Endothelial cell of umbilical vein (primary cell): Measurements from ENCODE around the gene VGLL3. TPM values are rescaled to one million over a fixed set of nuclear protein-coding genes. Genes with fewer than 3 reads are reported as not detected.

ENCODE experiments used
- BruUV-seq: library from RNA; stranded (reverse); fragments of 400-500 nt; replicated peaks from 2 replicates; lab custom pipeline; 2021; lab: Mats Ljungman, UMichigan
- CTCF ChIA-PET: fragments of 300-600, 350-600 bp; sonication (Branson Sonifier 250); formaldehyde crosslinking; loops from one replicate; lab custom pipeline; 2021; ENCODE audit warnings: antibody characterized with exemption, inconsistent platforms; lab: Charles Lee
- POLR2A ChIA-PET: fragments of 300-600, 350-600 bp; sonication (Branson Sonifier 250); formaldehyde crosslinking; loops from one replicate; lab custom pipeline; 2021; ENCODE audit warnings: antibody characterized with exemption, inconsistent platforms; lab: Charles Lee
- DNase-seq: peaks from one replicate; pipeline ENCODE4 v3.0.0-alpha.2; 2011; ENCODE audit warnings: low read depth, low spot score
- FAIRE-seq: peaks from 2 replicates; lab custom pipeline; 2011; peaks lifted over from hg19 to GRCh38; lab: Jason Lieb, UNC
- H2AFZ ChIP-seq: 2 replicates; pipeline ENCODE4 v1.6.0; 2012; ENCODE audit warnings: low read depth, low read length, control low read depth, inconsistent platforms
- H3K27ac ChIP-seq: 2 replicates; pipeline ENCODE4 v1.5.1; 2011; ENCODE audit warnings: low read depth, mild to moderate bottlenecking, control low read depth, low read length, moderate library complexity; ENCODE audit not compliant: insufficient read depth
- H3K27me3 ChIP-seq, 2 experiments: 2 replicates each; pipeline versions ENCODE4 v1.6.0 to v1.6.1; 2011; ENCODE audit warnings: low read length in 2 of 2, mixed read lengths in 1 of 2; ENCODE audit not compliant: control insufficient read depth in 2 of 2, insufficient read depth in 2 of 2
- H3K36me3 ChIP-seq, 2 experiments: 2 replicates in 1 of 2; 3 replicates in 1 of 2; pipeline ENCODE4 v1.5.1; 2011; ENCODE audit warnings: low read length in 2 of 2, mild to moderate bottlenecking in 1 of 2, moderate library complexity in 1 of 2; ENCODE audit not compliant: control insufficient read depth in 2 of 2, insufficient read depth in 2 of 2; ENCODE audit errors: extremely low read depth in 1 of 2
- H3K4me1 ChIP-seq: 3 replicates; pipeline ENCODE4 v1.5.1; 2011; ENCODE audit warnings: mild to moderate bottlenecking, low read length; ENCODE audit not compliant: control insufficient read depth, insufficient read depth; ENCODE audit errors: extremely low read depth
- H3K4me2 ChIP-seq: 2 replicates; pipeline ENCODE4 v1.6.1; 2011; ENCODE audit warnings: low read length, control low read depth, mixed read lengths; ENCODE audit not compliant: insufficient read depth
- H3K4me3 ChIP-seq, 3 experiments: fragments of 200-600 bp in 1 of 3; sonication (generic), shearing (Covaris generic) in 1 of 3; replicated peaks in 1 of 3; 2 replicates each; pipeline ENCODE4 v1.5.1; 2011 to 2016; ENCODE audit warnings: control low read depth in 3 of 3, low read length in 3 of 3, mild to moderate bottlenecking in 2 of 3, inconsistent platforms in 1 of 3, low read depth in 1 of 3, moderate library complexity in 1 of 3; ENCODE audit not compliant: insufficient read depth in 1 of 3
- H3K79me2 ChIP-seq: 2 replicates; pipeline ENCODE4 v1.6.0; 2012; ENCODE audit warnings: low read length, inconsistent platforms; ENCODE audit not compliant: control insufficient read depth, insufficient read depth
- H3K9ac ChIP-seq: replicated peaks from 2 replicates; pipeline ENCODE3; 2011; ENCODE audit warnings: low read length, control low read depth; ENCODE audit not compliant: insufficient read depth; ENCODE audit errors: extremely low read depth
- H3K9me1 ChIP-seq: replicated peaks from 3 replicates; pipeline ENCODE4 v1.6.0; 2011; ENCODE audit warnings: mild to moderate bottlenecking, low read length; ENCODE audit not compliant: control insufficient read depth, insufficient read depth; ENCODE audit errors: extremely low read depth
- H3K9me3 ChIP-seq: replicated peaks from 2 replicates; pipeline ENCODE4 v1.5.1; 2012; ENCODE audit warnings: low read length, inconsistent platforms; ENCODE audit not compliant: control insufficient read depth, insufficient read depth
- H4K20me1 ChIP-seq: replicated peaks from 2 replicates; pipeline ENCODE3; 2011; ENCODE audit warnings: mild to moderate bottlenecking, low read length; ENCODE audit not compliant: control insufficient read depth, insufficient read depth; ENCODE audit errors: extremely low read depth
- EZH2 ChIP-seq: IDR thresholded peaks from 2 replicates; pipeline ENCODE4 v1.6.1; 2012; ENCODE audit warnings: borderline replicate concordance, low read depth, mild to moderate bottlenecking, moderate library complexity, low read length, inconsistent platforms; ENCODE audit not compliant: severe bottlenecking
- FOS ChIP-seq: IDR thresholded peaks from 2 replicates; pipeline ENCODE4 v1.6.1; 2011; ENCODE audit warnings: mild to moderate bottlenecking, low read length, moderate library complexity, borderline replicate concordance; ENCODE audit not compliant: insufficient read depth
- JUN ChIP-seq: IDR thresholded peaks from 2 replicates; pipeline ENCODE4 v1.6.1; 2011; ENCODE audit warnings: borderline replicate concordance, low read depth; ENCODE audit not compliant: insufficient read length, insufficient read depth
- POLR2A ChIP-seq: IDR thresholded peaks from 2 replicates; pipeline ENCODE4 v1.6.1; 2012; ENCODE audit warnings: low read depth, mild to moderate bottlenecking, control low read depth, low read length
- POLR2AphosphoS5 ChIP-seq: IDR thresholded peaks from 2 replicates; pipeline ENCODE4 v1.6.1; 2012; ENCODE audit warnings: low read depth, mild to moderate bottlenecking, control low read depth, low read length, moderate library complexity; ENCODE audit not compliant: insufficient read depth
- dilution Hi-C: fragments of 300-500 bp; cut with MboI; formaldehyde crosslinking; loops from one replicate; pipeline ENCODE4 v1.15.0; 2019; ENCODE audit warnings: low sequenced_read_pairs; ENCODE audit not compliant: extremely low pct_ligation_motif_present
- intact Hi-C: fragments of 100-400 bp; cut with micrococcal nuclease; formaldehyde crosslinking; loops from one replicate; pipeline ENCODE4 v1.10.0; 2022
- polyA plus RNA-seq, 4 experiments: library from polyadenylated mRNA; depleted of rRNA in 3 of 4; stranded (reverse) in 3 of 4; unstranded in 1 of 4; fragments of >200 nt; gene quantifications; 2 replicates each; pipeline versions ENCODE4 v1.2.1 to v1.2.3, GENCODE V29; 2011 to 2012; ENCODE audit warnings: missing spikeins in 1 of 4
- total RNA-seq: library from RNA; stranded (reverse); gene quantifications from 2 replicates; pipeline ENCODE4 v1.2.3, GENCODE V29; 2021
- TF ChIP-seq, protein P1 (sequence below), 2 donors: IDR thresholded peaks; 1 replicate in 1 of 2; 2 replicates in 1 of 2; pipeline ENCODE4 v1.5.1; 2011; ENCODE audit warnings: low read length in 2 of 2, mild to moderate bottlenecking in 2 of 2, moderate library complexity in 2 of 2, control low read depth in 1 of 2, inconsistent platforms in 1 of 2, low read depth in 1 of 2; ENCODE audit not compliant: insufficient read depth in 1 of 2; ENCODE audit errors: extremely low read depth in 1 of 2
- TF ChIP-seq, protein P2 (sequence below): IDR thresholded peaks from 2 replicates; pipeline ENCODE4 v1.6.1; 2011; ENCODE audit not compliant: insufficient read depth, insufficient read length

VGLL3 gene
- total and polyA plus RNA-seq, 2 donors (not counting 3 experiments of a cell fraction or from before 2014, with no cell fraction given) = 4.2 to 12.0 TPM

DNA sequence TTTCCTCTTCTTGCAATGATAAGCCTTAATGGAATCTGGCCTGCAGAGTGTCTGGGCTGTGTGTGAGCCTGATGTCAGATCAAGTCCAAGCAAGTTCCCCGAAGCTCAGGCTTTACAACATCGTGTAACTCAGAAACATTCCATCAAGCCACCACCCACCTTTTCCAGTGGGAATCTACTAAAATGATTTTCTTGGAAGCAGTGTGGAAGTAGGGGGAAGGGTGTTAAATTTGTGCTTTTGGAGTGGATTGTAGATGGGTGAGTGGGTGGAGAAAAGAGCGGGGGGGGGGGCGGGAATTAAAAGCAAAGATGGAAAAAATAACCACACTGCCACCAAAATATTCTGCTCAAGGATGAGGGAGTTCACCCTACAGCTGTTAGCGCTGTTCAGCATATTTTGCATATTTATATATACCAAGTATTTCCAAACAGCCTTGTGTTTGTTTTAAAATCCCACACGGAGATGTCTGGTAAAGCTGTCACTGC is 53.6 kb downstream of the VGLL3 start:
- dilution Hi-C loops = no loop called here
- H3K9me3 ChIP-seq = no peaks in the 10 kb centered on the region
- POLR2A ChIA-PET = no interaction called here
- FAIRE-seq (no peak), DNase-seq (no peak)
- no peaks in the 10 kb centered on the region for H3K9me1 ChIP-seq
- intact Hi-C loops = no loop called here
- H3K4me2 ChIP-seq = no peak overlapping the region
- CTCF ChIA-PET = interaction anchor here (0.6 kb wide), 1 partner anchor 20 kb away, joined by 4 read pairs; no protein-coding TSS in a partner anchor
- no peaks in the 10 kb centered on the region for H3K79me2 ChIP-seq
- no peak overlapping the region for H3K27ac ChIP-seq
- H3K4me1 ChIP-seq = no peaks in the 10 kb centered on the region
- no peaks in the 10 kb centered on the region for H3K27me3 ChIP-seq
- no peaks in the 10 kb centered on the region for H4K20me1 ChIP-seq
- no TSS peak for BruUV-seq
- no peak overlapping the region for H3K9ac ChIP-seq
- TF ChIP-seq JUN = no peak
- TF ChIP-seq, protein P1, sequence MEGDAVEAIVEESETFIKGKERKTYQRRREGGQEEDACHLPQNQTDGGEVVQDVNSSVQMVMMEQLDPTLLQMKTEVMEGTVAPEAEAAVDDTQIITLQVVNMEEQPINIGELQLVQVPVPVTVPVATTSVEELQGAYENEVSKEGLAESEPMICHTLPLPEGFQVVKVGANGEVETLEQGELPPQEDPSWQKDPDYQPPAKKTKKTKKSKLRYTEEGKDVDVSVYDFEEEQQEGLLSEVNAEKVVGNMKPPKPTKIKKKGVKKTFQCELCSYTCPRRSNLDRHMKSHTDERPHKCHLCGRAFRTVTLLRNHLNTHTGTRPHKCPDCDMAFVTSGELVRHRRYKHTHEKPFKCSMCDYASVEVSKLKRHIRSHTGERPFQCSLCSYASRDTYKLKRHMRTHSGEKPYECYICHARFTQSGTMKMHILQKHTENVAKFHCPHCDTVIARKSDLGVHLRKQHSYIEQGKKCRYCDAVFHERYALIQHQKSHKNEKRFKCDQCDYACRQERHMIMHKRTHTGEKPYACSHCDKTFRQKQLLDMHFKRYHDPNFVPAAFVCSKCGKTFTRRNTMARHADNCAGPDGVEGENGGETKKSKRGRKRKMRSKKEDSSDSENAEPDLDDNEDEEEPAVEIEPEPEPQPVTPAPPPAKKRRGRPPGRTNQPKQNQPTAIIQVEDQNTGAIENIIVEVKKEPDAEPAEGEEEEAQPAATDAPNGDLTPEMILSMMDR (IDR thresholded peaks at IDR 0.05; ENCODE audit: extremely low read depth in 1 of 2, insufficient read depth in 1 of 2, low read depth in 1 of 2, low read length in 2 of 2) = no peak
- no peak for TF ChIP-seq EZH2
- TF ChIP-seq POLR2A = no peak
- no peak for TF ChIP-seq FOS
- TF ChIP-seq, protein P2, sequence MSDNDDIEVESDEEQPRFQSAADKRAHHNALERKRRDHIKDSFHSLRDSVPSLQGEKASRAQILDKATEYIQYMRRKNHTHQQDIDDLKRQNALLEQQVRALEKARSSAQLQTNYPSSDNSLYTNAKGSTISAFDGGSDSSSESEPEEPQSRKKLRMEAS = no peak
- TF ChIP-seq POLR2AphosphoS5 = no peak
- no peaks in the 10 kb centered on the region for H3K36me3 ChIP-seq
- no peak overlapping the region for H3K4me3 ChIP-seq
- H2AFZ ChIP-seq = no peak overlapping the region
